GM18519 (cell line): ENCODE measurements around the gene ZFYVE28.

Experiments
- ATAC-seq: cut with Tn5 transposase; IDR thresholded peaks from one replicate; pipeline ENCODE4 v1.9.1; 2021; ENCODE audit warnings: mild to moderate bottlenecking, moderate library complexity; ENCODE audit not compliant: unreplicated experiment, low FRiP score

Gene ZFYVE28

DNA sequence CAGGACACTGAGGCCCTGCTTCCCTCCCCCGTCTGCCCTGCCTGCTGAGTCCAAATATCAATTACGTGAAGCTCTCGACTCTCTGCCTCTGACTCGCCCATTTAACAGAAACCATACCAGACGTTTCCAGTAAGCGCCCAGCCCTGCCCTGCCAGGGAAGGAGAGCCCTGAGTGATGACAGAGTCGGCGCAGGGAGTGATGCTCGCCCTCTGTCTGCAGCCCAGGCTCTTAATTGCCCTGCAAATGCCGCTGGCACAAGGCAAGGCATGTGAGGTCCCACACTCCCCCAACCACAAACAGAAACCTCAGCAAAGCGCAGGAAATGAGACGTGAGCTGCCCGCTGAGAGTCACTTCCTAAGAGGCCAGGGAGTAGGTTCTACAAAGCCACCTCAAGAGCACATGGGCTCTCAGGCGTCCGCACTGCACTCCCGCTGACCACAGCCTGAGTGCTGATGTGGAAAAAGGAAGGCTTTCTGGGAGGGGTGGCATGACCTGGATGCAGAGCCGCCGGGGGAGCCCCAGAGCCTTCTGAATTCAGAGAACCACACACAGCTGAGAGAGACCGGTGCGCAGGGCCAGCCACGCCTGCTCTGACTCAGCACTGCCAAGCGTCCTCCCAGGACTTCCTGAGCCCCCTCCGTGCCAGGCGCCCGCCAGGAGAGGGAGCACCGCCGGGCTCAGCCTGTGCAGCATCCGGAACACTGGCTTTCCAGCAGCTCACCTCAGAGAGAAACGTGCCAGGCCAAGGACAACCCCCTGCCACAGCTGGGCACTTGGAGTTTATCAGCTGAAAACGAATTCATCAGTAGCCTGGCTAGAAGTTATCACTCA, 5.3 kb downstream of the ZFYVE28 start:
- no peak for ATAC-seq

DNA sequence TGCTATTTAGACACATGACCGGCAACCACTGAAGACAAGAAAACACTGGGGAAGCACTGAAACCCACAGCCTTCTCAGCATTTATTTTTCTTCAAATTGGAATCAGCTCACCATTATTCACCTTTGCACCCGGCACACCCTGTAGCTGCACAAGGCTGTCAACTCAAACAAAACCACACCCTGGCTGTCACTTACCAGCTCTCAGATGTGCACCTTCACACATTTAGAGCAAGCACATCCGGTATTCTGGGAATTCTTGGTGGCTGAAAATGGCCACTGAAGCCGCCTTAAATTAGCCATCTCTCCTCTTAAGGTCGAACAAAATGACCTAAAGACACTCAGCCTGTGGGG, 5.9 kb downstream of the ZFYVE28 start:
- ATAC-seq: no peak

- ATAC-seq: no peak
Observed at GRCh38 chr4:2411786-2412510, 6.5 kb downstream of the ZFYVE28 start.

- no peak for ATAC-seq
Observed at GRCh38 chr4:2409381-2409783, 9.1 kb downstream of the ZFYVE28 start.

GRCh38 chr4:2408976-2409375, 9.5 kb downstream of the ZFYVE28 start:
- no peak for ATAC-seq

DNA sequence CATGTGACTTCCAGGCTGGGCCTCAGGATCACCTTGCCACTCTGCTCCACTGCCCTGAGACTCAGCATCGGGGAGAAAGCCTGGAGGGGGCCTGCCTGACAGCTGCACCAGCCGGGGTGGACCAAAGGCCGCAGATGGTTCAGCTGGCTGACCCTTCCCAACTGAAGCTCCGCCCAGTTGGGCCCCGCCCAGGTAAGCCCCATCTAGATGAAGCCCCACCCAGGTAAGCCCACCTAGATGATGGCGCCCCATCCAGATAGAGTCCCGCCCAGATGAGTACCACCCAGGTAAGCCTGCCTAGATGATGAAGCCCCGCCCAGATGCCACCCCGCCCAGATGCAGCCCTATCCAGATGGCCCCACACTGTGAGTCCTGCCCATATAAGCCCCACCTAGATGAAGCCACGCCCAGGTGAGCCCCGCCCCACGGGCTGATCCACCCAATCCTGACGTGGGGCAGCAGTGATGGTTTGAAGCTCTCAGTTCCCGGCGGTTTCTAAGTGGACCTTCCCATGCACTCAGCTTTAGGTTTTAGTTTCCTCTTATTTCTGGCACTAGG, 10.0 kb downstream of the ZFYVE28 start:
- ATAC-seq: no peak

DNA sequence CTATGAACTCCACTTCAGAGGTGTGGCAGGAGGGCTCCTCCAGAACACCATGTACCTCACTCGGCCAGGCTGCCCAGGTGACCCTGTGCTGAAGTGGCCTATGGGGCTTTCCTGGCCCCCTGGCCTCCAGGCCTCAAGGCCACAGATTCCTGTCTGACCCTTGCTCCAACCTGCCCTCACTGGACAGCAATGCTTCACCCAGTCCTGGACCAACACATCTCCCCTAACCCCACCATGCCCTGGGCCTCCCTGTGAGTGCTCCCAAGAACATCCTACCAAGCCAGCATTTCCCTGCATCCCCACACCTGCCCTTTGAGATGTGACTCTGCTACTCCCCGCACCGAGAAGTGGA, 10.5 kb downstream of the ZFYVE28 start:
- no peak for ATAC-seq

- ATAC-seq: no peak
Observed at GRCh38 chr4:2406920-2407319, 11.5 kb downstream of the ZFYVE28 start.

DNA sequence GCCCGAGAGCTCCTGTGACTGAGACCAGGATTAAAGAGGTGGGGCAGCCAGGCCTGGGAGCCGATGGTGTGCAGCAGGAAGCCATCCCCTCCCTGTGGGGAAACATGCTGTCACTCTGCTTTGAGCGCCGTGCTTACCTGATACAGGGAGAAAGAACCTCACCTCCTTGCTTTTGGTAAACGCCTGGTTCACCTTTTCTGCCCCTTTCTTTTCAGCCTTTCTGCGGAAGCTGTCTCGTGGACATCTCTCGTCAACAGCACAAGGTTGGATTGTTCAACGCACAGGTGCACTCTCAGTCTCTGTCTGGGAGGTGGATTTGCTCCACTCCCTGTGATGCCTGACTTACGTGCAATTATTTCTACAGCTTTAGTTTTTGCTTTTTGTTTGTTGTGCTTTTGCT, 12.0 kb downstream of the ZFYVE28 start:
- no peak for ATAC-seq

DNA sequence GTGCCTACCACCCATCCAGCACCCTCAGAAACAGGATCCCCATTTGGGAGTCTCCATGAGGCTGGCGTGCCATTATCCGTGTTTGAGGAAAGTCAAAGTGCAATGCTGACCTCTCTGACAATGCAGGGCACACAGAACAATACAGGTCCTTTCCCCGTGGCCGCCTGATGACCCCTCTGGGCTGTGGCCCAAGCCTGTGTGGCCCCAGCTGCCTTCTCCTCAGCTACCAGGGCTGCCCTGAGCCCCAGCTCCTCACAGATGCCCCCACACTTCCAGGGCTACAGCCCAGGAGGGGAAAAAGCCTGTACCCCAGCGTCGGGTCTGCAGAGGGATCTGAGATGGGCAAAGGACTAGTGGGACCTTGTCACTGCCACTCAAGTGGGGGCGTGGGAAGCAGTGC, 15.5 kb downstream of the ZFYVE28 start:
- no peak for ATAC-seq

- no peak for ATAC-seq
Observed at GRCh38 chr4:2402048-2402842, 16.2 kb downstream of the ZFYVE28 start.

- ATAC-seq: no peak
Observed at GRCh38 chr4:2401610-2401983, 16.8 kb downstream of the ZFYVE28 start.

GRCh38 chr4:2400841-2401609, 17.4 kb downstream of the ZFYVE28 start:
- ATAC-seq: no peak

- no peak for ATAC-seq
Observed at GRCh38 chr4:2399631-2400190, 18.7 kb downstream of the ZFYVE28 start.

GRCh38 chr4:2399216-2399615, 19.2 kb downstream of the ZFYVE28 start:
- no peak for ATAC-seq

GRCh38 chr4:2397596-2398379, 20.7 kb downstream of the ZFYVE28 start:
- ATAC-seq: no peak

DNA sequence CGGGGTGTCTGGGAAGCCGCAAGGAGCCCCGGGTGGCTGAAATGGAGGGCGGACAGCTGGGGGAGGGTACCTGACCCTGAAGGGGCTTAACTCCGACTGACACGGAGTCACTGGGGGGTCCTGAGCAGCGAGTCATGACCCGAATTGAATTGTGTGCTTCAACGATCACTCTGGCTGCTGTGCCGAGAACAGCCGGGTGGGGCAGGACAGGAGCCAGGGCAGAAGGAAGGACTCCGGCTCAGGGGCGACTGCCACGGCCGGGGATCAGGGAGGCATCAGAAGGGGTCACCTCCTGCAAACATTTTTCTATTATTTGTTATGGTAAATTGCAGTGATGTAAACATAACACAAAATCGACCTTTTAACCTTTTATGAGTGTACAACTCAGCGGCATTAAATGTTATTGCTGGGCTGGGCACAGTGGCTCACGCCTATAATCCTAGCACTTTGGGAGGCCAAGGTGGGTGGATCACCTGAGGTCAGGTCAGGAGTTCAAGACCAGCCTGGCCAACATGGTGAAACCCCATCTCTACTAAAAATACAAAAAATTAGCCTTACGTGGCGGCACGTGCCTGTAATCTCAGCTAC, 21.6 kb downstream of the ZFYVE28 start:
- ATAC-seq: no peak

DNA sequence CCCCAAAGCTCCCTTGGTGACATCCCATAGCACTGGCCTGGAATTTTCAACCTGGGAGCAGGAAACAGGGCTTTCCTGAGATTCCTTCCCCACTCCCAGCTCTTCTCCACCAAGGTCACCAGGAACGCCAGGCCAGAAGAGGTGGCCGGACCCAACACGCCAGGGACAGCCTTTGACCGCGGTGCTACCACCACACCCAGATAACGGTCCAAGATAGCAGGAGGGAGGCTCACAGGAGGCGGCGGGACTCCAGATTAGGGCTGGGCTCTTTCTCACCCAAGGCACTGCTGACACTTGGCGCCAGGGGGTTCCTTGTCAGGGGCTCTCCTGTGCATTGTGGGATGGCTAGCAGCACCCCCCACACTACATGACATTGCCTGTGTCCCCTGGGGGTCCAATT, 22.9 kb downstream of the ZFYVE28 start:
- no peak for ATAC-seq

DNA sequence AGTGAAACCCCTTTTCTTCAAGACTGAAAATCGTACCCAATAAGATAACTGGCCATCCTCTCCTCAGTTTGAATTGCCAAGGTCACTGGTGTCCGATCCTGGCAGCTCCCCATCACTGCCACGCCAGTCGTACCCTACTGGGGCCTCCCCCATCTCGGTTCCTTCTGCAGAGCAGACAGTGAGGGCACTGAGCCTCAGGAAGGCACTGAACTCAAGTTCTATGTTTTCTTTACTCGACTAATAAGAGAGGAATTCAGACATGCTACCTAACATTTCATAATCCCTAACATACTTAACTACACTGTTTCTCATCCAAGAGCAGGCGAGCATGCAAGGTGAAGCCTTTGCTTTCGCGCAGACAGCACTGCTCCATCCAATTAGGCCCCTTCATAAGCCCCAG, 23.4 kb downstream of the ZFYVE28 start:
- ATAC-seq: no peak
